K562 (cell line): Measurements from ENCODE around the gene STIM1. TPM values are rescaled to one million over a fixed set of nuclear protein-coding genes. Genes with fewer than 3 reads are reported as not detected.
A peak's percentile ranks its signal among the peaks of the same experiment; 100 is the strongest.

Source experiments
- ATF1 ChIP-seq, 2 experiments: fragments of 450-650 bp in 1 of 2; IDR thresholded peaks; 2 replicates each; pipeline ENCODE4 v1.6.1; 2016; ENCODE audit warnings: missing compliant biosample characterization in 1 of 2, missing genetic modification characterization in 1 of 2
- ATF4 ChIP-seq: fragments of 450-650 bp; formaldehyde crosslinking; IDR thresholded peaks from 2 replicates; pipeline ENCODE4 v1.4.0; 2022; ENCODE audit warnings: mild to moderate bottlenecking, moderate library complexity
- CBFA2T2 ChIP-seq: fragments of 450-650 bp; conservative IDR thresholded peaks from 2 replicates; pipeline ENCODE4 v1.6.1; 2017; ENCODE audit warnings: mild to moderate bottlenecking
- CBFA2T3 ChIP-seq: fragments of 450-650 bp; IDR thresholded peaks from 2 replicates; pipeline ENCODE4 v1.6.1; 2017
- CBX1 ChIP-seq: sonication (generic); IDR thresholded peaks from 2 replicates; pipeline ENCODE4 v1.6.1; 2016; ENCODE audit warnings: antibody characterized with exemption, low read depth, mild to moderate bottlenecking
- CC2D1A ChIP-seq: fragments of 450-650 bp; IDR thresholded peaks from 2 replicates; pipeline ENCODE4 v1.6.1; 2017; ENCODE audit warnings: mild to moderate bottlenecking
- CXXC5 ChIP-seq: fragments of 250-450 bp; sonication (Bioruptor Pico); IDR thresholded peaks from 2 replicates; pipeline ENCODE4 v1.8.0; 2022; ENCODE audit warnings: inconsistent platforms, mild to moderate bottlenecking, moderate library complexity
- DMBX1 ChIP-seq: fragments of 250-450 bp; sonication (Bioruptor Pico); IDR thresholded peaks from 2 replicates; pipeline ENCODE4 v1.8.0; 2022; ENCODE audit warnings: inconsistent platforms, mild to moderate bottlenecking, moderate library complexity, borderline replicate concordance
- ELF2 ChIP-seq: fragments of 250-450 bp; sonication (Bioruptor Pico); IDR thresholded peaks from 2 replicates; pipeline ENCODE4 v1.5.0; 2021; ENCODE audit warnings: mild to moderate bottlenecking
- ESRRA ChIP-seq: fragments of 450-650 bp; IDR thresholded peaks from 2 replicates; pipeline ENCODE4 v1.6.1; 2014; ENCODE audit warnings: low read depth, mild to moderate bottlenecking, moderate library complexity, borderline replicate concordance
- JUND ChIP-seq, 2 experiments: IDR thresholded peaks; 2 replicates in 1 of 2; 3 replicates in 1 of 2; pipeline ENCODE4 v1.6.1; 2011; ENCODE audit warnings: borderline replicate concordance in 2 of 2, low read depth in 2 of 2, low read length in 2 of 2, improper control_type of control experiment in 1 of 2, missing biosample characterization in 1 of 2, missing genetic modification characterization in 1 of 2, missing genetic modification reagents in 1 of 2
- MEF2A ChIP-seq: IDR thresholded peaks from 2 replicates; pipeline ENCODE4 v1.6.1; 2011; ENCODE audit warnings: low read depth, mild to moderate bottlenecking, low read length, moderate library complexity; ENCODE audit not compliant: control insufficient read depth
- NCOA1 ChIP-seq: fragments of 450-650 bp; IDR thresholded peaks from 2 replicates; pipeline ENCODE4 v1.6.1; 2016; ENCODE audit warnings: low read depth
- NFXL1 ChIP-seq: fragments of 450-650 bp; formaldehyde crosslinking; IDR thresholded peaks from 2 replicates; pipeline ENCODE4 v1.4.0; 2021; ENCODE audit warnings: mild to moderate bottlenecking
- POLR2AphosphoS2 ChIP-seq: IDR thresholded peaks from 2 replicates; pipeline ENCODE4 v1.6.1; 2012; ENCODE audit warnings: low read length, improper control_type of control experiment
- RCOR1 ChIP-seq, 2 experiments: IDR thresholded peaks; 2 replicates each; pipeline ENCODE4 v1.6.1; 2012; ENCODE audit warnings: low read depth in 2 of 2, low read length in 2 of 2, borderline replicate concordance in 1 of 2, improper control_type of control experiment in 1 of 2
- TFAP4 ChIP-seq: sonication (generic); formaldehyde crosslinking; IDR thresholded peaks from 2 replicates; pipeline ENCODE4 v1.8.0; 2022; ENCODE audit warnings: missing genetic modification reagents, mild to moderate bottlenecking, moderate library complexity, borderline replicate concordance
- TRIM24 ChIP-seq, 2 experiments: fragments of 450-650 bp; IDR thresholded peaks; 2 replicates each; pipeline ENCODE4 v1.6.1; 2016
- ZBTB2 ChIP-seq: fragments of 450-650 bp; IDR thresholded peaks from 2 replicates; pipeline ENCODE4 v1.6.1; 2016; ENCODE audit warnings: antibody characterized with exemption
- ZC3H8 ChIP-seq: fragments of 450-650 bp; IDR thresholded peaks from 2 replicates; pipeline ENCODE4 v1.6.1; 2017
- ZNF134 ChIP-seq: fragments of 250-450 bp; sonication (Bioruptor Pico); conservative IDR thresholded peaks from 2 replicates; pipeline ENCODE4 v1.4.0; 2020
- ZNF655 ChIP-seq: fragments of 250-450 bp; sonication (Bioruptor Pico); IDR thresholded peaks from 2 replicates; pipeline ENCODE4 v1.5.0; 2021
- ZNF695 ChIP-seq: fragments of 450-650 bp; formaldehyde crosslinking; IDR thresholded peaks from 2 replicates; pipeline ENCODE4 v1.4.0; 2020; ENCODE audit warnings: mild to moderate bottlenecking, moderate library complexity
- polyA plus RNA-seq, 8 experiments: library from polyadenylated mRNA; depleted of rRNA in 4 of 8; stranded (reverse) in 5 of 8; unstranded in 3 of 8; fragments of >200 nt; fragmentation: Nextera tagmentation in 2 of 8; fragmentation: Illumina TruSeq in 1 of 8; extraction: Ambion mirVana in 2 of 8; extraction: Trizol in 1 of 8; gene quantifications; 2 replicates each; pipeline versions ENCODE4 v1.2.1 to v1.2.3, GENCODE V29; 2011 to 2014; ENCODE audit warnings: inconsistent platforms in 1 of 8, missing spikeins in 1 of 8
- total RNA-seq, 7 experiments: library from RNA; depleted of rRNA in 6 of 7; stranded (reverse); fragments of >200 nt in 6 of 7; fragmentation: Illumina TruSeq in 2 of 7; extraction: Trizol in 2 of 7; gene quantifications; 2 replicates each; pipeline versions ENCODE4 v1.2.1 to v1.2.3, GENCODE V29; 2011 to 2021; ENCODE audit warnings: low replicate concordance in 1 of 7

Gene STIM1
- total and polyA plus RNA-seq, 9 of the 15 experiments (the other 6 are each of a cell fraction or from before 2014, with no cell fraction given) = 7.7 to 50.5 (median 22.5) TPM

- TF ChIP-seq ELF2 (CRISPR knock-in tag) (no peak), NCOA1 (peak; percentile 16; the same call in 1 of the 2 replicates), NFXL1 (0 out of 2 replicates have a peak, but pooled peaks have one; percentile 17), ZBTB2 (peak; percentile 16; the same call in 1 of the 2 replicates), CC2D1A (peak; percentile 59; the same call in 1 of the 2 replicates), ATF1 (CRISPR knock-in tag; IDR thresholded peaks at IDR 0.05) (no peak), ATF1 (tag; IDR thresholded peaks at IDR 0.05) (peak; percentile 65), TFAP4 (CRISPR knock-in tag) (peak; percentile 66), ZNF655 (CRISPR knock-in tag) (no peak), ZNF695 (CRISPR knock-in tag) (no peak), DMBX1 (CRISPR knock-in tag) (0 out of 2 replicates have a peak, but pooled peaks have one; percentile 18), POLR2AphosphoS2 (no peak), CBFA2T2 (peak; percentile 88), ATF4 (CRISPR knock-in tag) (0 out of 2 replicates have a peak, but pooled peaks have one; percentile 6), RCOR1 (IDR thresholded peaks at IDR 0.05; ENCODE audit: borderline replicate concordance in 1 of 2, low read depth in 2 of 2, low read length in 2 of 2) (peak; percentile 46 to 91; a peak in 3 of 4 replicates), ZNF134 (CRISPR knock-in tag) (no peak), ESRRA (peak; percentile 23; the same call in 1 of the 2 replicates), MEF2A (no peak), CBFA2T3 (peak; percentile 94), TRIM24 (IDR thresholded peaks at IDR 0.05) (peak; percentile 4 to 72; a peak in 2 of 4 replicates), CXXC5 (peak; percentile 70), ZC3H8 (no peak), CBX1 (0 out of 2 replicates have a peak, but pooled peaks have one; percentile 58), JUND (IDR thresholded peaks at IDR 0.05; ENCODE audit: borderline replicate concordance, low read depth, low read length) (peak; percentile 61), JUND (tag; IDR thresholded peaks at IDR 0.05; ENCODE audit: borderline replicate concordance, low read depth, low read length) (no peak)
These were observed 12.0 kb downstream of the STIM1 start (continued) for GRCh38 chr11:3867209-3868091.
